ENCODE results near the gene CSPG4. TPM values are rescaled to one million over a fixed set of nuclear protein-coding genes. Genes with fewer than 3 reads are reported as not detected.
"Not testable (repeated sequence)": the region's sequence is repeated elsewhere in the genome, so short reads cannot be mapped to it uniquely, and the experiment has no call there.

Gene CSPG4
- total and polyA plus RNA-seq, 9 donors, result 3.3 to 30.0 (median 5.2) TPM

GRCh38 chr15:75704618-75705017, 8.0 kb downstream of the CSPG4 start:
- Histone ChIP-seq H3K36me3 (no peaks in the 10 kb centered on the region), H3K27ac (no peak overlapping the region), H3K9me3 (no peaks in the 10 kb centered on the region), H3K27me3 (no peaks in the 10 kb centered on the region), H3K4me1 (ENCODE audit: insufficient read depth) (peaks cover 5% of the 10 kb centered on the region), H3K4me3 (no peak overlapping the region)
- 92 to 94% (median 93%) methylated on average over 7 to 9 of the region's 9 CpGs for WGBS, 3 donors
- TF ChIP-seq POLR2A (IDR thresholded peaks at IDR 0.05) (no peak), CTCF (IDR thresholded peaks at IDR 0.05) (no peak), EP300 (IDR thresholded peaks at IDR 0.05) (no peak)
- DNase-seq, result no peak
- intact Hi-C loops (cut with DNase I), result no loop called here

GRCh38 chr15:75704263-75704615, 8.4 kb downstream of the CSPG4 start:
- TF ChIP-seq POLR2A (IDR thresholded peaks at IDR 0.05) (no peak), EP300 (IDR thresholded peaks at IDR 0.05) (no peak), CTCF (IDR thresholded peaks at IDR 0.05) (no peak)
- Histone ChIP-seq H3K27me3 (no peaks in the 10 kb centered on the region), H3K4me3 (no peak overlapping the region), H3K9me3 (no peaks in the 10 kb centered on the region), H3K4me1 (ENCODE audit: insufficient read depth) (peaks cover 5% of the 10 kb centered on the region), H3K27ac (peak overlapping the region in 1 of 2 donors; percentile 20), H3K36me3 (no peaks in the 10 kb centered on the region)
- no peak for DNase-seq
- WGBS, 3 donors, result 77 to 89% methylated on average over 3 to 6 of the region's 6 CpGs; no CpG with 5 or more reads in 1 of the 3 donors
- intact Hi-C loops (cut with DNase I), result no loop called here

- H3K27ac ChIP-seq; H3K4me1 ChIP-seq (ENCODE audit: insufficient read depth): not testable (repeated sequence)
- 79 to 80% methylated on average over 1 to 12 of the region's 18 CpGs; no CpG with 5 or more reads in 1 of the 3 donors for WGBS, 3 donors
These were observed 9.0 kb downstream of the CSPG4 start for GRCh38 chr15:75703440-75704262.

GRCh38 chr15:75702436-75702835, 10.2 kb downstream of the CSPG4 start:
- Histone ChIP-seq H3K27me3 (no peaks in the 10 kb centered on the region), H3K4me3 (no peak overlapping the region), H3K4me1 (ENCODE audit: insufficient read depth) (peaks cover 5% of the 10 kb centered on the region), H3K36me3 (no peaks in the 10 kb centered on the region), H3K9me3 (no peaks in the 10 kb centered on the region), H3K27ac (no peak overlapping the region)
- intact Hi-C loops (cut with DNase I), result no loop called here
- TF ChIP-seq POLR2A (IDR thresholded peaks at IDR 0.05) (no peak), CTCF (IDR thresholded peaks at IDR 0.05) (no peak), EP300 (IDR thresholded peaks at IDR 0.05) (no peak)
- DNase-seq, result no peak
- WGBS, 3 donors, result 82 to 90% (median 88%) methylated on average over 5 to 6 of the region's 6 CpGs

More at GRCh38 chr15:75703440-75704262, 9.0 kb downstream of the CSPG4 start:
- intact Hi-C loops (cut with DNase I); H3K4me3 ChIP-seq; H3K36me3 ChIP-seq; DNase-seq; H3K9me3 ChIP-seq; H3K27me3 ChIP-seq: not testable (repeated sequence)

GRCh38 chr15:75701071-75702003, 11.3 kb downstream of the CSPG4 start:
- H3K4me1 ChIP-seq (ENCODE audit: insufficient read depth); H3K9me3 ChIP-seq; H3K27me3 ChIP-seq; intact Hi-C loops (cut with DNase I); H3K36me3 ChIP-seq; H3K4me3 ChIP-seq: not testable (repeated sequence)
- DNase-seq, result peak in 1 of 5 donors; percentile 36
- H3K27ac ChIP-seq, result peak overlapping the region in 1 of 2 donors; percentile 29
- WGBS, 3 donors, result 73 to 85% (median 75%) methylated on average over 12 to 13 of the region's 13 CpGs

- H3K4me1 ChIP-seq (ENCODE audit: insufficient read depth); H3K27me3 ChIP-seq; H3K36me3 ChIP-seq; H3K9me3 ChIP-seq; H3K4me3 ChIP-seq: not testable (repeated sequence)
- intact Hi-C loops (cut with DNase I), result loop anchor here in 1 of 4 donors (10.0 kb wide), 1 partner anchor 335 kb away; the partner anchor contains the start of gene MAN2C1
- DNase-seq, result peak; percentile 61 to 76 (median 69)
- 5 to 14% (median 9%) methylated on average over 9 to 15 of the region's 17 CpGs for WGBS, 3 donors
- peak overlapping the region in 1 of 2 donors; percentile 20 for H3K27ac ChIP-seq
These were observed 12.4 kb downstream of the CSPG4 start for GRCh38 chr15:75699961-75700874.

- H3K27me3 ChIP-seq; H3K4me3 ChIP-seq; H3K4me1 ChIP-seq (ENCODE audit: insufficient read depth); H3K9me3 ChIP-seq; H3K36me3 ChIP-seq: not testable (repeated sequence)
- 80 to 88% (median 81%) methylated on average over 7 of the region's 7 CpGs for WGBS, 3 donors
- peak overlapping the region in 1 of 2 donors; percentile 20 for H3K27ac ChIP-seq
- peak in 2 of 5 donors; percentile 38 to 41 for DNase-seq
- intact Hi-C loops (cut with DNase I), result loop anchor here in 1 of 4 donors (10.0 kb wide), 1 partner anchor 335 kb away; the partner anchor contains the start of gene MAN2C1
These were observed 13.1 kb downstream of the CSPG4 start for GRCh38 chr15:75699517-75699916.

Measured in ovary (tissue), 9 donors.